ENCODE data around the gene ZFYVE21. TPM values are rescaled to one million over a fixed set of nuclear protein-coding genes. Genes with fewer than 3 reads are reported as not detected.

ZFYVE21 gene
- total RNA-seq, 1 experiment from 2014 or later, result 59.7 TPM

- DNase-seq (ENCODE audit: low spot score) (no peak), ATAC-seq (peak; percentile 20; the same call in 1 of the 2 replicates)
- POLR2A ChIA-PET, result no interaction called here
- H3K4me3 Mint-ChIP-seq, result no peak overlapping the region
- CTCF ChIA-PET, result interaction anchor here (0.9 to 1.4 kb wide), 2 partner anchors 87 to 179 kb away, joined by 3 read pairs; no protein-coding TSS in a partner anchor
- no peaks in the 10 kb centered on the region for H3K27me3 Mint-ChIP-seq (ENCODE audit: low read depth)
- H3K4me1 Mint-ChIP-seq, result peaks cover 17% of the 10 kb centered on the region
- TF ChIP-seq, protein P1, sequence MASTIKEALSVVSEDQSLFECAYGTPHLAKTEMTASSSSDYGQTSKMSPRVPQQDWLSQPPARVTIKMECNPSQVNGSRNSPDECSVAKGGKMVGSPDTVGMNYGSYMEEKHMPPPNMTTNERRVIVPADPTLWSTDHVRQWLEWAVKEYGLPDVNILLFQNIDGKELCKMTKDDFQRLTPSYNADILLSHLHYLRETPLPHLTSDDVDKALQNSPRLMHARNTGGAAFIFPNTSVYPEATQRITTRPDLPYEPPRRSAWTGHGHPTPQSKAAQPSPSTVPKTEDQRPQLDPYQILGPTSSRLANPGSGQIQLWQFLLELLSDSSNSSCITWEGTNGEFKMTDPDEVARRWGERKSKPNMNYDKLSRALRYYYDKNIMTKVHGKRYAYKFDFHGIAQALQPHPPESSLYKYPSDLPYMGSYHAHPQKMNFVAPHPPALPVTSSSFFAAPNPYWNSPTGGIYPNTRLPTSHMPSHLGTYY (CRISPR knock-in tag; IDR thresholded peaks at IDR 0.05), result no peak
- TF ChIP-seq PREB (CRISPR knock-in tag; IDR thresholded peaks at IDR 0.05; ENCODE audit: borderline replicate concordance) (no peak), CREM (CRISPR knock-in tag; IDR thresholded peaks at IDR 0.05) (no peak), E2F4 (CRISPR knock-in tag; IDR thresholded peaks at IDR 0.05; ENCODE audit: borderline replicate concordance, low read depth) (no peak)
- no peaks in the 10 kb centered on the region for H3K36me3 Mint-ChIP-seq
- H3K27ac Mint-ChIP-seq, result no peak overlapping the region
- no peaks in the 10 kb centered on the region for H3K9me3 Mint-ChIP-seq
These were observed 5.9 kb downstream of the ZFYVE21 start for GRCh38 chr14:103721334-103722120.

DNA sequence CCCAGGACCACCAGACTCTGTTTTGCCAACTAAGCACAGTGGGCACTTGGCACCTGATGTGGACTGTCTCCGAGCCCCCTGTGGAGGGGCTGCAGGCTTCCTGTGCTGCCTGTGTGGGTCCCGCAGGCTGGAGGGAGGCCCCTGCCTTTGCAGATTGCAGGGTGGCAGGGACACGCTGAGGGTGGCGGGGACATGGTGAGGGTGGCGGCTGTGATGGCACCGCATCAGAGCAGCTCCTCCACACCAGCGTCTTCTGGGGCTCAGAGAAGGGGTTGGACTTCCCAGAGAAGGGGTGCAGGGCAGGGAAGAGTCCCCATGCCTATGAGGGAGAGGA, 8.1 kb downstream of the ZFYVE21 start:
- no peak for TF ChIP-seq GRHL2 (CRISPR knock-in tag; IDR thresholded peaks at IDR 0.05; ENCODE audit: insufficient replicate concordance, severe bottlenecking)
- TF ChIP-seq TEAD1 (CRISPR knock-in tag; IDR thresholded peaks at IDR 0.05), result no peak
- TF ChIP-seq NR2C2 (CRISPR knock-in tag; IDR thresholded peaks at IDR 0.05), result no peak
- TF ChIP-seq ZNF423 (CRISPR knock-in tag; IDR thresholded peaks at IDR 0.05), result no peak
- TF ChIP-seq JAZF1 (CRISPR knock-in tag; IDR thresholded peaks at IDR 0.05), result no peak
- TF ChIP-seq, protein P2, sequence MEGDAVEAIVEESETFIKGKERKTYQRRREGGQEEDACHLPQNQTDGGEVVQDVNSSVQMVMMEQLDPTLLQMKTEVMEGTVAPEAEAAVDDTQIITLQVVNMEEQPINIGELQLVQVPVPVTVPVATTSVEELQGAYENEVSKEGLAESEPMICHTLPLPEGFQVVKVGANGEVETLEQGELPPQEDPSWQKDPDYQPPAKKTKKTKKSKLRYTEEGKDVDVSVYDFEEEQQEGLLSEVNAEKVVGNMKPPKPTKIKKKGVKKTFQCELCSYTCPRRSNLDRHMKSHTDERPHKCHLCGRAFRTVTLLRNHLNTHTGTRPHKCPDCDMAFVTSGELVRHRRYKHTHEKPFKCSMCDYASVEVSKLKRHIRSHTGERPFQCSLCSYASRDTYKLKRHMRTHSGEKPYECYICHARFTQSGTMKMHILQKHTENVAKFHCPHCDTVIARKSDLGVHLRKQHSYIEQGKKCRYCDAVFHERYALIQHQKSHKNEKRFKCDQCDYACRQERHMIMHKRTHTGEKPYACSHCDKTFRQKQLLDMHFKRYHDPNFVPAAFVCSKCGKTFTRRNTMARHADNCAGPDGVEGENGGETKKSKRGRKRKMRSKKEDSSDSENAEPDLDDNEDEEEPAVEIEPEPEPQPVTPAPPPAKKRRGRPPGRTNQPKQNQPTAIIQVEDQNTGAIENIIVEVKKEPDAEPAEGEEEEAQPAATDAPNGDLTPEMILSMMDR (IDR thresholded peaks at IDR 0.05), result no peak
- TF ChIP-seq FOXK1 (CRISPR knock-in tag; IDR thresholded peaks at IDR 0.05), result no peak
- TF ChIP-seq, protein P3, sequence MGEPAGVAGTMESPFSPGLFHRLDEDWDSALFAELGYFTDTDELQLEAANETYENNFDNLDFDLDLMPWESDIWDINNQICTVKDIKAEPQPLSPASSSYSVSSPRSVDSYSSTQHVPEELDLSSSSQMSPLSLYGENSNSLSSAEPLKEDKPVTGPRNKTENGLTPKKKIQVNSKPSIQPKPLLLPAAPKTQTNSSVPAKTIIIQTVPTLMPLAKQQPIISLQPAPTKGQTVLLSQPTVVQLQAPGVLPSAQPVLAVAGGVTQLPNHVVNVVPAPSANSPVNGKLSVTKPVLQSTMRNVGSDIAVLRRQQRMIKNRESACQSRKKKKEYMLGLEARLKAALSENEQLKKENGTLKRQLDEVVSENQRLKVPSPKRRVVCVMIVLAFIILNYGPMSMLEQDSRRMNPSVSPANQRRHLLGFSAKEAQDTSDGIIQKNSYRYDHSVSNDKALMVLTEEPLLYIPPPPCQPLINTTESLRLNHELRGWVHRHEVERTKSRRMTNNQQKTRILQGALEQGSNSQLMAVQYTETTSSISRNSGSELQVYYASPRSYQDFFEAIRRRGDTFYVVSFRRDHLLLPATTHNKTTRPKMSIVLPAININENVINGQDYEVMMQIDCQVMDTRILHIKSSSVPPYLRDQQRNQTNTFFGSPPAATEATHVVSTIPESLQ (CRISPR knock-in tag; IDR thresholded peaks at IDR 0.05), result no peak
- TF ChIP-seq TP53 (CRISPR knock-in tag; IDR thresholded peaks at IDR 0.05), result no peak
- Mint-ChIP-seq H3K9me3 (no peaks in the 10 kb centered on the region), H3K4me3 (no peak overlapping the region), H3K36me3 (peaks cover under 1% of the 10 kb centered on the region; the same call in 1 of the 2 replicates), H3K27me3 (ENCODE audit: low read depth) (no peaks in the 10 kb centered on the region), H3K4me1 (peaks cover under 1% of the 10 kb centered on the region; the same call in 1 of the 2 replicates), H3K27ac (0 out of 2 replicates have a peak overlapping the region, but pooled peaks have one; percentile 49)
- no peak for ATAC-seq
- CTCF ChIA-PET, result no interaction called here
- DNase-seq (ENCODE audit: low spot score), result no peak
- POLR2A ChIA-PET, result no interaction called here

DNA sequence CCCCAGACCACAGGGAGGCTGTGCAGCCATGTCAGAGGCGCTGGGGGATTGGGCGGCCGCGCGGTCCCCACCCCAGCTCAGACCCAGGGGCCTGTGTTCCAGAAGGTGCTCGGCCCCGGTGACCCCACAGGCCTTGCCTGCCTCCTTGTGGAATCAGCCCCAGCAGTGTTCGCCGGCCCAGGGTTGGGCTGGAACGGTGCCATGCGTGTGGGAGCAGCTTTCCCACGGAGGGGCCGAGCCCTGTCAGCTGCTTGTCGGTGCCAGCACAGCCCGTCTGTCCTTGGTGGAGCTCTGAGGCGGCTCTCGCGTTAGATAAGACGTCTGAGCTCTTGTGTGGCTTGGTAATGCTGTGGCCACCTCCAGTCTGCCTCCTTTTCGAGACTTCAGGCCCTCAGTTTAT, 8.5 kb downstream of the ZFYVE21 start:
- Mint-ChIP-seq H3K4me3 (no peak overlapping the region), H3K27ac (no peak overlapping the region), H3K36me3 (peaks cover 5% of the 10 kb centered on the region; the same call in 1 of the 2 replicates), H3K9me3 (no peaks in the 10 kb centered on the region), H3K4me1 (no peaks in the 10 kb centered on the region; the same call in 1 of the 2 replicates), H3K27me3 (ENCODE audit: low read depth) (no peaks in the 10 kb centered on the region)
- no peak for DNase-seq (ENCODE audit: low spot score)
- ChIA-PET POLR2A (no interaction called here), CTCF (no interaction called here)
- no peak for ATAC-seq
- TF ChIP-seq STAT6 (CRISPR knock-in tag; conservative IDR thresholded peaks at IDR 0.05; ENCODE audit: low read depth) (no peak), ZNF219 (CRISPR knock-in tag; IDR thresholded peaks at IDR 0.05; ENCODE audit: borderline replicate concordance) (no peak)
- TF ChIP-seq, protein P4, sequence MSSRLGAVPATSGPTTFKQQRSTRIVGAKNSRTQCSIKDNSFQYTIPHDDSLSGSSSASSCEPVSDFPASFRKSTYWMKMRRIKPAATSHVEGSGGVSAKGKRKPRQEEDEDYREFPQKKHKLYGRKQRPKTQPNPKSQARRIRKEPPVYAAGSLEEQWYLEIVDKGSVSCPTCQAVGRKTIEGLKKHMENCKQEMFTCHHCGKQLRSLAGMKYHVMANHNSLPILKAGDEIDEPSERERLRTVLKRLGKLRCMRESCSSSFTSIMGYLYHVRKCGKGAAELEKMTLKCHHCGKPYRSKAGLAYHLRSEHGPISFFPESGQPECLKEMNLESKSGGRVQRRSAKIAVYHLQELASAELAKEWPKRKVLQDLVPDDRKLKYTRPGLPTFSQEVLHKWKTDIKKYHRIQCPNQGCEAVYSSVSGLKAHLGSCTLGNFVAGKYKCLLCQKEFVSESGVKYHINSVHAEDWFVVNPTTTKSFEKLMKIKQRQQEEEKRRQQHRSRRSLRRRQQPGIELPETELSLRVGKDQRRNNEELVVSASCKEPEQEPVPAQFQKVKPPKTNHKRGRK (CRISPR knock-in tag; IDR thresholded peaks at IDR 0.05; ENCODE audit: borderline replicate concordance), result no peak
- TF ChIP-seq, protein P2 (IDR thresholded peaks at IDR 0.05), result no peak
